ENCODE results near the gene SLC48A1. TPM values are rescaled to one million over a fixed set of nuclear protein-coding genes. Genes with fewer than 3 reads are reported as not detected.

Gene SLC48A1
- total and polyA plus RNA-seq, 10 of the 15 experiments (the other 5 are each of a cell fraction or from before 2014, with no cell fraction given): 1.1 to 4.9 (median 1.9) TPM

DNA sequence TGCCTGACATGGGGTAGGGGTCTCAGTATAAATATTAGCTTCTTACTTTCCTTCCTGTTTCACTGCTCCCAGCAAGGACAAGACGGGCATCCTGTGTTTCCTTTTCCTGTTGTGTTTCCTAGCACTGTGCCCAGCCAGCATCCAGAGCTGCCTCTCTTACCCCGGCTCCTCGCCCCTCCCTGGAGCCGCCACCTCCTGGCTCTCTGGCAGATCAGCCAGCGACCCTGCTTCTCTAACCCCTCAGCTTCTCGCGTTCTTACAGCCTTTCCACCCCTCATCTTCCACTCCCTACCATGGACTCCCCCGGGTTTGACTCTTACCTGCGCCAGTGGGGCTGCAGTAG, 28.8 kb downstream of the SLC48A1 start (continued):
- TF ChIP-seq CUX1 (IDR thresholded peaks at IDR 0.05; ENCODE audit: insufficient replicate concordance, low read depth, low read length) (no peak), RELA (IDR thresholded peaks at IDR 0.05; ENCODE audit: borderline replicate concordance, partially characterized antibody) (no peak)
- TF ChIP-seq, protein P1, sequence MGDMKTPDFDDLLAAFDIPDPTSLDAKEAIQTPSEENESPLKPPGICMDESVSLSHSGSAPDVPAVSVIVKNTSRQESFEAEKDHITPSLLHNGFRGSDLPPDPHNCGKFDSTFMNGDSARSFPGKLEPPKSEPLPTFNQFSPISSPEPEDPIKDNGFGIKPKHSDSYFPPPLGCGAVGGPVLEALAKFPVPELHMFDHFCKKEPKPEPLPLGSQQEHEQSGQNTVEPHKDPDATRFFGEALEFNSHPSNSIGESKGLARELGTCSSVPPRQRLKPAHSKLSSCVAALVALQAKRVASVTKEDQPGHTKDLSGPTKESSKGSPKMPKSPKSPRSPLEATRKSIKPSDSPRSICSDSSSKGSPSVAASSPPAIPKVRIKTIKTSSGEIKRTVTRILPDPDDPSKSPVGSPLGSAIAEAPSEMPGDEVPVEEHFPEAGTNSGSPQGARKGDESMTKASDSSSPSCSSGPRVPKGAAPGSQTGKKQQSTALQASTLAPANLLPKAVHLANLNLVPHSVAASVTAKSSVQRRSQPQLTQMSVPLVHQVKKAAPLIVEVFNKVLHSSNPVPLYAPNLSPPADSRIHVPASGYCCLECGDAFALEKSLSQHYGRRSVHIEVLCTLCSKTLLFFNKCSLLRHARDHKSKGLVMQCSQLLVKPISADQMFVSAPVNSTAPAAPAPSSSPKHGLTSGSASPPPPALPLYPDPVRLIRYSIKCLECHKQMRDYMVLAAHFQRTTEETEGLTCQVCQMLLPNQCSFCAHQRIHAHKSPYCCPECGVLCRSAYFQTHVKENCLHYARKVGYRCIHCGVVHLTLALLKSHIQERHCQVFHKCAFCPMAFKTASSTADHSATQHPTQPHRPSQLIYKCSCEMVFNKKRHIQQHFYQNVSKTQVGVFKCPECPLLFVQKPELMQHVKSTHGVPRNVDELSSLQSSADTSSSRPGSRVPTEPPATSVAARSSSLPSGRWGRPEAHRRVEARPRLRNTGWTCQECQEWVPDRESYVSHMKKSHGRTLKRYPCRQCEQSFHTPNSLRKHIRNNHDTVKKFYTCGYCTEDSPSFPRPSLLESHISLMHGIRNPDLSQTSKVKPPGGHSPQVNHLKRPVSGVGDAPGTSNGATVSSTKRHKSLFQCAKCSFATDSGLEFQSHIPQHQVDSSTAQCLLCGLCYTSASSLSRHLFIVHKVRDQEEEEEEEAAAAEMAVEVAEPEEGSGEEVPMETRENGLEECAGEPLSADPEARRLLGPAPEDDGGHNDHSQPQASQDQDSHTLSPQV (IDR thresholded peaks at IDR 0.05): no peak
- TF ChIP-seq, protein P2, sequence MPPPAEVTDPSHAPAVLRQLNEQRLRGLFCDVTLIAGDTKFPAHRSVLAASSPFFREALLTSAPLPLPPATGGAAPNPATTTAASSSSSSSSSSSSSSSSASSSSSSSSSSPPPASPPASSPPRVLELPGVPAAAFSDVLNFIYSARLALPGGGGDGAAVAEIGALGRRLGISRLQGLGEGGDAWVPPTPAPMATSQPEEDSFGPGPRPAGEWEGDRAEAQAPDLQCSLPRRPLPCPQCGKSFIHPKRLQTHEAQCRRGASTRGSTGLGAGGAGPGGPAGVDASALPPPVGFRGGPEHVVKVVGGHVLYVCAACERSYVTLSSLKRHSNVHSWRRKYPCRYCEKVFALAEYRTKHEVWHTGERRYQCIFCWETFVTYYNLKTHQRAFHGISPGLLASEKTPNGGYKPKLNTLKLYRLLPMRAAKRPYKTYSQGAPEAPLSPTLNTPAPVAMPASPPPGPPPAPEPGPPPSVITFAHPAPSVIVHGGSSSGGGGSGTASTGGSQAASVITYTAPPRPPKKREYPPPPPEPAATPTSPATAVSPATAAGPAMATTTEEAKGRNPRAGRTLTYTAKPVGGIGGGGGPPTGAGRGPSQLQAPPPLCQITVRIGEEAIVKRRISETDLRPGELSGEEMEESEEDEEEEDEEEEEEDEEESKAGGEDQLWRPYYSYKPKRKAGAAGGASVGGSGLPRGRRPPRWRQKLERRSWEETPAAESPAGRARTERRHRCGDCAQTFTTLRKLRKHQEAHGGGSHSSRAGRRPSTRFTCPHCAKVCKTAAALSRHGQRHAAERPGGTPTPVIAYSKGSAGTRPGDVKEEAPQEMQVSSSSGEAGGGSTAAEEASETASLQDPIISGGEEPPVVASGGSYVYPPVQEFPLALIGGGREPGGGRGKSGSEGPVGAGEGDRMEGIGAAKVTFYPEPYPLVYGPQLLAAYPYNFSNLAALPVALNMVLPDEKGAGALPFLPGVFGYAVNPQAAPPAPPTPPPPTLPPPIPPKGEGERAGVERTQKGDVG (CRISPR knock-in tag; IDR thresholded peaks at IDR 0.05): no peak
